ENCODE data around the gene PAM16.

The PAM16 gene

DNA sequence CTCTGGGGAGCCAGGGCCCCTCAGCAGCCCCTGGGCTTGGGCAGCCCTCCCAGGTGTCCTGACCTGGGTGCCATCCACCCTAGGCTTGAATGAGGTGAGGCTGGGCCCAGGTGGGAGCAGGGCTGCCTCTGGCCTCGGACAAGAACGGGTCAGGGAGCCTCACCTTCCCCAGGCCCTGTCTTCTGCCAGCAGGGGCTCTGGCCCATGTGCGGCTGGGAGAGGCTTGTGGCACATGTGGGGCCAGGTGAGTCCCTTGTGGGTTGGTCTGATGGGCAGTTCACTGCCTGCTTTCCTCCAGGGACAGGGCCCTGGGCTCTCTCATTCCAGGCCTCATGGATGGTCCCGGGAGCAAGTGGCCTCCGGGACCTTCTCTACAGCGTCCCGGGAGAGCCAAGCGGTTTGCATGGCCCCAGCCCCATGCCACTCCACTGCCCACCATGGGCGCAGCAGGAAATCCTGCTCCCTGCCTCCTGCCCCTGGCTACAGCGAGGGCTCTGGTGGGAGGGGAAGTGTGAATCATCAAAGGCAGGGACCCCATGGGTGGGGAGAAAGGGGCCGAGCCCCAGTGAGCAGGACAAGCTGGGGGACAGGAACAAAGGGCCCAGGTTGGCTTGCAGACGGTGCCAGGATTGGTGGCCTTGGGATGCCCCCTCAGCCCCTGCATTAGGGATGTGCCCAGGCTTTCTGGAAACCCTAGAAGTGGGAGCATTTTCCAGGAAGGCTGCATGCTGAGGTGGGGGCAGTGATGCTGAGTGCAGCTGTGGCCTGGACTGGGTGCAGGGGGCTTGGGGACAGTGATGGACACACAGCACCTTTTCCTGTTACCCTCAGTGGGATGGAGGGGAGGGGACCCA is 32.7 kb upstream of the PAM16 start:
- no peak for DNase-seq (ENCODE audit: low read depth, low spot score)

DNA sequence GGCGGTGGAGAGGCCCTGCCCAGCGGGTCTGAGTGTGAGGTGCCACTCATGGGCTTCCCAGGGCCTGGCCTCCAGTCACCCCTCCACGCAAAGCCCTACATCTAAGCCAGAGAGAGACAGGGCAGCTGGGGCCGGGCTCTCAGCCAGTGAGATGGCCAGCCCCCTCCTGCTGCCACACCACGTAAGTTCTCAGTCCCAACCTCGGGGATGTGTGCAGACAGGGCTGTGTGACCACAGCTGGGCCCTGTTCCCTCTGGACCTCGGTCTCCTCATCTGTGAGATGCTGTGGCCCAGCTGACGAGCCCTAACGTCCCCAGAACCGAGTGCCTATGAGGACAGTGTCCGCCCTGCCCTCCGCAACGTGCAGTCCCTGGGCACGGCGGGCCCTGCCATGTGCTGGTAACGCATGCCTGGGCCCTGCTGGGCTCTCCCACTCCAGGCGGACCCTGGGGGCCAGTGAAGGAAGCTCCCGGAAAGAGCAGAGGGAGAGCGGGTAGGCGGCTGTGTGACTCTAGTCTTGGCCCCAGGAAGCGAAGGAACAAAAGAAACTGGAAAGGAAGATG is 31.8 kb upstream of the PAM16 start:
- DNase-seq (ENCODE audit: low read depth, low spot score) = no peak

DNA sequence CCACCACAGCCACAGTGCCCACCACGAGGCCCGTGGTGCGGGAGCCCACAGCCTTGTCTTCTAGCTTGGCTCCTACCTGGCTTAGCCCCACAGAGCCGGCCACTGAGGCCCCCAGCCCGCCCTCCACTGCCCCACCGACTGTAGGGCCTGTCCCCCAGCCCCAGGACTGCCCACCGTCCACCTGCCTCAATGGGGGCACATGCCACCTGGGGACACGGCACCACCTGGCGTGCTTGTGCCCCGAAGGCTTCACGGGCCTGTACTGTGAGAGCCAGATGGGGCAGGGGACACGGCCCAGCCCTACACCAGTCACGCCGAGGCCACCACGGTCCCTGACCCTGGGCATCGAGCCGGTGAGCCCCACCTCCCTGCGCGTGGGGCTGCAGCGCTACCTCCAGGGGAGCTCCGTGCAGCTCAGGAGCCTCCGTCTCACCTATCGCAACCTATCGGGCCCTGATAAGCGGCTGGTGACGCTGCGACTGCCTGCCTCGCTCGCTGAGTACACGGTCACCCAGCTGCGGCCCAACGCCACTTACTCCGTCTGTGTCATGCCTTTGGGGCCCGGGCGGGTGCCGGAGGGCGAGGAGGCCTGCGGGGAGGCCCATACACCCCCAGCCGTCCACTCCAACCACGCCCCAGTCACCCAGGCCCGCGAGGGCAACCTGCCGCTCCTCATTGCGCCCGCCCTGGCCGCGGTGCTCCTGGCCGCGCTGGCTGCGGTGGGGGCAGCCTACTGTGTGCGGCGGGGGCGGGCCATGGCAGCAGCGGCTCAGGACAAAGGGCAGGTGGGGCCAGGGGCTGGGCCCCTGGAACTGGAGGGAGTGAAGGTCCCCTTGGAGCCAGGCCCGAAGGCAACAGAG is 31.0 kb upstream of the PAM16 start:
- DNase-seq (ENCODE audit: low read depth, low spot score) = no peak

DNA sequence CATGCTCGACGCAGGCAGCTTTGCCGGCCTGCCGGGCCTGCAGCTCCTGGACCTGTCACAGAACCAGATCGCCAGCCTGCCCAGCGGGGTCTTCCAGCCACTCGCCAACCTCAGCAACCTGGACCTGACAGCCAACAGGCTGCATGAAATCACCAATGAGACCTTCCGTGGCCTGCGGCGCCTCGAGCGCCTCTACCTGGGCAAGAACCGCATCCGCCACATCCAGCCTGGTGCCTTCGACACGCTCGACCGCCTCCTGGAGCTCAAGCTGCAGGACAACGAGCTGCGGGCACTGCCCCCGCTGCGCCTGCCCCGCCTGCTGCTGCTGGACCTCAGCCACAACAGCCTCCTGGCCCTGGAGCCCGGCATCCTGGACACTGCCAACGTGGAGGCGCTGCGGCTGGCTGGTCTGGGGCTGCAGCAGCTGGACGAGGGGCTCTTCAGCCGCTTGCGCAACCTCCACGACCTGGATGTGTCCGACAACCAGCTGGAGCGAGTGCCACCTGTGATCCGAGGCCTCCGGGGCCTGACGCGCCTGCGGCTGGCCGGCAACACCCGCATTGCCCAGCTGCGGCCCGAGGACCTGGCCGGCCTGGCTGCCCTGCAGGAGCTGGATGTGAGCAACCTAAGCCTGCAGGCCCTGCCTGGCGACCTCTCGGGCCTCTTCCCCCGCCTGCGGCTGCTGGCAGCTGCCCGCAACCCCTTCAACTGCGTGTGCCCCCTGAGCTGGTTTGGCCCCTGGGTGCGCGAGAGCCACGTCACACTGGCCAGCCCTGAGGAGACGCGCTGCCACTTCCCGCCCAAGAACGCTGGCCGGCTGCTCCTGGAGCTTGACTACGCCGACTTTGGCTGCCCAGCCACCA is 30.2 kb upstream of the PAM16 start:
- no peak for DNase-seq (ENCODE audit: low read depth, low spot score)

DNA sequence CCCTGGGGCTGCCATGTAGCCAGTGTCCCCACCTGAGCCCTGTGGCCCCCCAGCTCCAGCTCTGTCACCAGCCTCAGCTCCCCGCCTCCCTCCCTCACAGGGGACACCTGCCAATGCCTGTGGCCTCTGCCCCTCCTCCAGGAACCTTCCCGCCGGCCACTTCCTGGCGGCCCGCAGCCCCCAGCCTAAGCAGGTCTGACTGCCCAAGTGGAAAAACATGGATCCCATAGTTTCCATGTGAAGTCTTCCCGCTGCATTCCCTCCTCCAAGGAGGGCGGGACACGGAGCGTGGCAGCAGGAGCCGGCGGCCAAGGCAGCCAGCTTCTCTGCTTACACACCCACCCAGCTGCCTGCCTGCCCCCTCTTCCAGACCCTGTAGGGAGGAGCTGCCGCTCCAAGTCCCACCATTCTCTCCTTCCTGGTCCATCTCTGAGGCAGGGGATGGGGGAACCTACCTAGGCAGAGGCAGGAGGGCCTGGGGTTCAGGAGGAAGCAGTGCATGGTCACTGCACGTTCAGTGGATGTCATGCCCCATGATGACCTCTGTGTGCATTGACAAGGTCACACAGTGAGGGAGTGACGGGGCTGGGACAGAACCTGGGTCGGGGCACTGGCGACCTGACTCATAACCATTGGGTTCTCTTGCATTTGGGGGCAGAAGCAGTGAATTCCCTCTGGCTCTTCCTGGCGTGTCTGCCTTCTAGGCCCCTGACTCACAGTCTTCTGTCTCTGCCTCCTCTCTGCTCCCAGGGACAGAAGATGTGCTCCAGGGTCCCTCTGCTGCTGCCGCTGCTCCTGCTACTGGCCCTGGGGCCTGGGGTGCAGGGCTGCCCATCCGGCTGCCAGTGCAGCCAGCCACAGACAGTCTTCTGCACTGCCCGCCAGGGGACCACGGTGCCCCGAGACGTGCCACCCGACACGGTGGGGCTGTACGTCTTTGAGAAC is 29.3 kb upstream of the PAM16 start:
- DNase-seq (ENCODE audit: low read depth, low spot score) = no peak

DNA sequence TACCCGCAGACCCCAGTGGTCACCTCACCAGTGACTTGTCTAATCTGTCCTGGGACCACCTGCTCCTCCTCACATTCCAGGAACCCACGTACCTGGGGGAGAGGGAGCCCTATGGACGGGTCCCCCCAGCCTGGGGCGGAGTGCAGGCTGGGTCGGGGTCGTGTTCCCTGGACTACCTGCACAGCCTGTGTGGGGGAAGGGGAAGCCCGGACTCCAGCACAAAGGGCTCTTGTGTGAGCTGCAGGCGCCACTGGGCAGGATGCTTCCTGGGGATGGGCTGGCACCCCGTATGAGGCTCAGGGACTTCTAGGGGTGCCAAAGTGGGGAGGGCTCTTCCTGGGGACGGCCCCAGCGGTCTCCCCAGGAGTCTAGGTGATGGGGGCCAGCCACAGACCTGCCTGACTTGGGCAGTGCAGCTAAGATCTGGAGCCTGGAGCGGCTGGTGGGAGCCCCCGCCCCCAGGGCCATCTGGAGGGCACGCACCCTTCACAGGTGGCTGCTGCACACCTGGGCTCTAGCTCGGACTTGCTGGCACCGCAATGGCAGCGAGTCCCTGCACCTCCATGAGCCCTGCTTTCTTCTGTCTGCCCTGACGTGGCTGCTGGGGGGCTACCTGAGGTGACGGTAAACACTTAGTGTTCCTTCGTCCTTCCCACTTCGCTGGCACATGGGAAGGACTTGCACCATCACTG is 28.0 kb upstream of the PAM16 start:
- DNase-seq (ENCODE audit: low read depth, low spot score) = no peak

DNA sequence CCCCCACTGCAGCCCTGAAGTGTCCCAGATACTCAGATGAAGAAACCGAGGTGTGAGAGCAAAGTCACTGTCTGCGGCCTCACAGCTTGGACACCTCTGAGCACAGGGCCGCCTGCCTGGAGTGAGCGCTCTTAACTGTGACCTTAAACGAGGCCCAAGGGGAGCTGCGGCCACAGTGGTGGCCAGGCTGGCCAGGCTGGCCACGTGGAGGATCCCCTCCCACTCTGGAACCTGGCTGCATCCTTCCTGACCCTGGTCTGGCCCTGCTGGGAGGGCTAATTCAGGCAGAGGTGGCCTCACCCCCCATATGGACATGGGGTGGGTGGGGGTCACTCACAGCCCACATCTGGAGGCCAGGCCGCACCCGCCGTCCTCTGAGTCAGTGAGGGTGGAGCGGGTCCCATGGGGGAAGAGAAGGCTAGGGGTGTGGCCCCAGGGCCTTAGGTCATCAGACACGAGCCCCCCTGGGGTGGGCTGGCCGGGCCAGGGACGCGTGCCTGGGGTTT is 27.1 kb upstream of the PAM16 start:
- no peak for DNase-seq (ENCODE audit: low read depth, low spot score)

DNA sequence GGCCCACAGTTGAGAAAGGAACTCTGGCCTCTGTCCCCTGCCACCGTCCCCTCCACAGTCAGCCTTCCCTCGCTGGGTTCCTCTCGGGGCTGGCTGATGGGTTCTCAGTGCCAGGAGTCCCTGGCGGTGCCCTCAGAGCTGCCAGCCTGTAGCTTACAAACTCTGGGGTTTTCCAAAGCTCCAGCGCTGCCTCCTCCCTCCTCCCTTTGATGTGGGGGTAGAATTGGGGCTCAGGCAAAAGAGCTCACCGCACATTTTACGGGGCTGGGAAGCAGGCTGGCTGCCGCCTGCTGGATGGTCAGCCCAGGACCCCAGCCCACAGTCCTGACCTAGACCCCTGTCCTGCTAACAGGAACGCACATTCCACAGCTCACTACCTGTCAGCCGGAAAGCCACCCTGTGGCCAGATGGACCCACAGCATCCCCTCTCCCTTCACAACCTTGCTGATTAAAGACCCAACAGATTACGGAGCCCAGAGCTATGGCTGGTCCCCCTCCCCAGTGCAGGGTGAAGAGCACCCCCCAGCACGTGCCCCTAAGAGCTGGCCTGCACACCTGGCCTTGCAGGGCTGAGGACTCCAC is 26.5 kb upstream of the PAM16 start:
- no peak for DNase-seq (ENCODE audit: low read depth, low spot score)

DNA sequence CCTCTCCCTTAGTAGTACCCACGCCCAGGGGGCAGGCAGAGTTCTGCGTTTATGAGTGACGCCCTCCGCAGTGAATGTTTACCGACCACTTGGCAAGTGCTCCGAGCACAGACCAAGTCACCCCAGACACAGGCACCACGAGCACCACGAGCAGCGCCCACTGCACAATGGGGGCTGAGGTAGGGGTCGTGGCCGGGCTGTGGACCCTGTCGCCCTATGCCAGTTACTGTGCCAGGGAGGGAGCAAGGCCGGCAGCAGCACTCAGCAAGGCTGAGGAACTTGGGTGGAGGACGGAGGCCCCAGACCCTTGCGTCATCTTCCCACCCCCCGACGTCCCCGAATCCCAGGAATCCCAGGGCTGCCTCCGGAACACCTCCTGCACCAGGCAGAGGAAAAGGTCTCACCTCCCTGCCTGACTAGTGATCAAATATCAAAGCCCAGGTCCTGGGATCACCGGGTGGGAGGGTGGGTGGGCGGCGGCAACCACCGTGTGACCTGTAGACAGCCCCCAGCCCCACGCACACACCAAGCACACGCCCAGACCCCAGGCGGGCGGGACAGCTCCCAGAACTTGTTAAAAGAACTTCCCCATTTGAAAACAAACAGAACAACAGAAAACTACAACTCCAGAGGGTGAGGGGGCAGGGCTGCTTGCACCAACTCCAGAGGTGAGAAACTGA is 25.9 kb upstream of the PAM16 start:
- DNase-seq (ENCODE audit: low read depth, low spot score) = no peak

DNA sequence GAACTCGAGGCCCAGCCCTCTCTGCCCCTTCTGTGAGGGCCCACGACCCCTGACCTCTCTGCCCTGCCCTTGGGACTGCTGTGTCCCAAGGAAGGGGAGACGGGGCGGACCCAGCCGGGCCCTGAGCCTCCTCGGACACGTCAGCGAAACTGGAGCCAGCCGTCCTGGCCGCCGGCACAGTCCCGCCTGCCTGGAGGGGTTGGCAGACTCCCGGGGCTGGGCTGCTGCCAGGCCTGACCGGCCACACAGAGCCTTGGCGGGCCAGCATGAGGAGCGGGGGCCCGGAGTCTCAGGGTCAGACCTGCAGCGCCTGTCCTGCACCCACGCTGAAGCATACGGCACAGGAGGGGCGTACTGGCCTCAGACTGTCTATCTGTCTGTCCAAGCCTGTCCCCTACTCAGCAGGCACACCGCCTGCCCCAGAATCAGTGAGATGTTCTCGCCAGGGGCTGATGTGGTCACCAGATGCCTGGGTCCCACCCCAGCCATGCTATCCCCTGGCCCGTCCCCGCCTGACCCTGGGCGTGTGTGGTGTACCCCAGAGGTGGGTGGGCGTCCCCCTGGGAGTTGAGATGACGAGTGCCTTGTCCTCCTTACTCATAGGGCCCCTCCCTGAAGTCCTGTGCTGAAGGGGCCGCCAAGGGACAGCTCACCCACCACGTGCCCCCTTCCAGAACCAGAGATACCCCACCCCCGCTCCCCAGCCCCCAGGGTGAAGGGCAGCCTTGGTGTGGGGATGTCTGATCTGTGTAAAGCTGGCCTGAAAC is 25.2 kb upstream of the PAM16 start:
- DNase-seq (ENCODE audit: low read depth, low spot score) = no peak

DNA sequence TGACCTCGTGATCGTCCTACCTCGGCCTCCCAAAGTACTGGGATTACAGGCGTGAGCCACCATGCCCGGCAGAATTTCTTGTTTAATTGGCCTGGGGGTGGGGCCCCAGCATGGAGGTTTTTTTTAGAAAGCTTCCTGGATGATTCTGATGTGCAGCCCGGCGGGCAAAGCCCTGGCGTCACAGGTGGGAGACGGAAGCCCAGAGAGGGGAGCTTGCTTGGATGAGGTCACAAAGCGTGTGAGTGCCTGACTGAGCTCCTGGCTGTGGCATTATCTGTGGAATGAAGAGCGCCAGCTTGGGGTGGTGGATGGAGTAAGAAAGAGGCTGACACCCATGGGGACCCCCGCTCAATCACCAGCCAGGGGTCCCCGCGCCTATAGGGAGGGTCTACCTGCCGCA is 24.6 kb upstream of the PAM16 start:
- no peak for DNase-seq (ENCODE audit: low read depth, low spot score)

DNA sequence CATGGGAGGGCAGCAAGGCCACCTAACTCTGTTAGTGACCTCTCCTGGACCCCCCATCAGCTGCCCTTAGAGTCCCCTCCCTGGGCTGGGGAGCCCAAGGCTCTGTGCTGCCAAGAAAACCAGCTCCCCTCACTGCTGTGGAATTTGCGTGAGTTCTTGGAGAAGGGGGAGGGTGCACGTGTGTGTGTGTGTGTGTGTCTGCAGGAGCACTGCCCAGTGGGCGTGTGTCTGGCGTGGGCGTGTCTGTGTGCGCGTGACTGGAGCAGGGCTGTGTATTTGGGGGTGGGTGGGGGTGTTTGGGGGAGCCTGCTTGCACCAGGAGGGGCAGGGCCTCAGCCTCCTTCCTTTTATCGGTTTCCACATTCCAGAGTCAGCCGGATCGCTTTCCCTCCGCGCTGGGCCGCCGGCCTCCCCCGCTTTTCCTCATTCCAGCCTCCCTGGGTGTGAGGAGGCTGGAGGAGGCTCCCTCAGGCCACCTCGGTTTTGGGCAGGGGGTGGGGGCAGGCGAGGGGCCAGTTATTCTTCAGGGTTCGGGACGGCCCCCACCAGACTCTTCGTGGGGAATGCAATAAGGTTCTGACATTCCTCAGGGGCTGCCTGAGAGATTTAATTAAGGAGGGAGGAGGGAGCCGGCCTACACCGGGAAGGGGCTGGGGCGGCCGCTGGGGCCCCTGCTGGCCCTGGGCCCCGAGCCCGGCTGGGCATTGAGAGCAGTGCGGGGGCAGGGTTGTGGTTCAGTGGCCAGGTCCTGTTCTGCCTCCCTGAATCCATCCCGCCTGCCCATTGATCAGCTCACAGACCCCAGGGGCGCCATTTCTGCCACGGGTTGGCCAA is 23.0 kb upstream of the PAM16 start:
- no peak for DNase-seq (ENCODE audit: low read depth, low spot score)

DNA sequence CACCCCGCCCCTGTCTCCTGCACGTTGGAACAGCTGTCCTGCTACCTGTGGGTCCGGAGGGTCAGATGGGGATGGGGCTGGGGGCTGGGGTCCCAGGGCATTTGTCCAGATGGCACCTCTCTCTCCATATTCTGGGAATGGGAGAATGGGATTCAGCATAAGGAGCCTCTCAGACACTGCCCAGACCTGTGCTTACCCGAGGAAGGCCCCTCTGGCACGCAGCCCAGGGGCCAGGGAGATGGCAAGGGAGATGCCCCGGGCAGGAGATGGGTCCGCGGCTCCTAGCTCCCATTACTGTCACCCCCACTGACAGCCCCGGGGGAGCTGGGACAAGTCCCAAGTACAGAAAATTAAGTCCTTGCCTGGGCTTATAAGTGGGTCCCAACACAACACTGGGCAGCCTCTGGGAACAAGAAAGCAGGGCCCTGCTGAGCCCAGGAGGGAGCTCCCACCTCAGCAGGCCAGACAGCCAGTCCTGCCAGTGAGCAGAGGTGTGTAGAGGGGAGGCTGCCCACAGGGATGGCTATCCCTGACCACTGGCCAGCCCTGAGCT is 22.3 kb upstream of the PAM16 start:
- DNase-seq (ENCODE audit: low read depth, low spot score) = no peak

DNA sequence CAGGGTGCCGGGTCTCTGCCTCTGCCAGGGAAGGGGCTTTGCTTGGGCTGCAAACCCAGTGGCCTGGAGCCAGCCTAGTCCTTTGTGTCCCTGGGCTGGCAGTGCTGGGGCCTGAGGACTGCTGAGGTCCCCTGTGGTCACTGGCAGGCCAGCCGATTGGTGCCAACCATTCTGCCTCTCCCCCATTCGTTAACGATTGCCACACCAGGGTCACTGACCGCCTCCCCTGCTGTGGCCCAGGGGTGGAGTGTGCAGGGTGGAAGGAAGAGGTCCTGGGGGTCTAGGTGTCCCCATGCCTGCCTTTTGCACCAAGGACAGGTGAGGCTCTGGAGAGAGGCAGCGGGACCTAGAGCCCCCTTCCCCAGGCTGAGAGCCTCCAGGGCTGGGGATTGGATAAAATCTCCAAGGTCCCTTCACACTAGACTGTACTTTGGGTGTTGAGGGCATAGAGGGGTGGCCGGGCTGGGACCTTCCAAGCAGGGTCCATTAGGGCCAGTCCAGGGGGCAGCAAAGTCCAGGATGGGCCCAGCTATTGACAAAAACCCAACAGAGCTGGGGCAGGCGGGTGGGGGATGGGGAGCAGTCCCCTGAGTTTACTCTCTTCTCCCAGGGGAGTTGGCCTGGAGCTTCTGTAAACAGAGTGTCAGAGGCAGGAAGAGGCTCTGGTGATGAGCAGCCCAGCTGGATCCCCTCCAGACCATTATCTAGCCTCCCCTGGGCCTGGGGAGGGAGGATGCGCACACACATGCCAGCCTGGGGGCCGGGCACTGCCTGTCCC is 21.6 kb upstream of the PAM16 start:
- DNase-seq (ENCODE audit: low read depth, low spot score) = no peak

DNA sequence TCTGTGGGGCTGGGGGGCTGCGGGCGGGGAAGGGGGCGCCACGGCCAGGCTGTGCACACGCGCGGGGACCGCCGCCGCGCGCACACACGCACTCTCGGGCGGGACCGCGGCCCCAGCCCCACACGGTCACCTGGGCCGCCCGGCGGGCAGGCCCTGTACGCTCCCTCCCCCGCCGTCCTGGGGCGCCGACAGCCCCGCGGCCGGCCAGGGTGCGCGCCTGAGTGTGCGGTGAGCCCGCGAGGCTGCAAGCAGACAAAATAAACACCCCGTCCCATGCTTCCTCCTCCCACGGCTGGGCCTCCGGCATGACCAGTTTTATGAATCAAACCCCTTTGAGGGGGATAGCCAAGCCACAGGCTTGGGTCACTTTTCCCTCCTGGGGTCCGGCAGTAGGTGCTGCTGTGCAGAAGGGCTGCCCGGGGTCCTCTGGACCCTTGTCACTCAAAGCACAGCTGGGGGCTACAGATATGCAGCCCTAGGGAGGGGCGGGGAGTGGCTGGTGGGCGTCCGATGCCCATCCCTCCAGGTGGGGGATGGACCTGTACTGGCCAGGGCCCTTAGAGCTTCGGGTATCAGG is 21.0 kb upstream of the PAM16 start:
- no peak for DNase-seq (ENCODE audit: low read depth, low spot score)

Measured in activated naive CD8-positive, alpha-beta T cell treated with anti-CD3 and anti-CD28 coated beads, Interleukin-2, amount 50 U/mL, for 16 hours (primary cell).